HG03469 (cell line): ENCODE data around the gene OR3A1.
"Not testable (repeated sequence)": the region's sequence is repeated elsewhere in the genome, so short reads cannot be mapped to it uniquely, and the experiment has no call there.

Experiments
- ATAC-seq: cut with Tn5 transposase; IDR thresholded peaks from one replicate; pipeline ENCODE4 v1.9.1; 2021; ENCODE audit warnings: mild to moderate bottlenecking, moderate library complexity, moderate number of reproducible peaks; ENCODE audit not compliant: unreplicated experiment

Gene OR3A1

GRCh38 chr17:3298260-3298659 lies at the start of gene OR3A1:
Gene OR3A1 (minus strand): TSS chr17:3298360. CDS start chr17:3292582, 5,778 bp downstream.
- no peak for ATAC-seq

DNA sequence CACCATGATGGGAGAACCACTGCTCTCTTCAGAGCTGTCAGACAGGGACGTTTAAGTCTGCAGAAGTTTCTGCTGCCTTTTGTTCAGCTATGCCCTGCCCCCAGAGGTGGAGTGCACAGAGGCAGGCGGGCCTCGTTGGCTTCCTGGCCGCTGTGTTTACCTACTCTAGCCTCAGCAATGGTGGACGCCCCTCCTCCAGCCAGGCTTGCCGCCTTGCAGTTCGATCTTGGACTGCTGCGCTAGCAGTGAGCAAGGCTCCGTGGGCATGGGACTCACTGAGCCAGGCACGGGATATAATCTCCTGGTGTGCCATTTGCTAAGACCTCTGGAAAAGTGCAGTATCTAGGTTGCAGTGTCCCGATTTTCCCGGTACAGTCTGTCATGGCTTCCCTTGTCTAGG lies 44.6 kb upstream of the OR3A1 start:
- not testable (repeated sequence) for ATAC-seq

- no peak for ATAC-seq
Observed at GRCh38 chr17:3335876-3336275, 37.7 kb upstream of the OR3A1 start.

DNA sequence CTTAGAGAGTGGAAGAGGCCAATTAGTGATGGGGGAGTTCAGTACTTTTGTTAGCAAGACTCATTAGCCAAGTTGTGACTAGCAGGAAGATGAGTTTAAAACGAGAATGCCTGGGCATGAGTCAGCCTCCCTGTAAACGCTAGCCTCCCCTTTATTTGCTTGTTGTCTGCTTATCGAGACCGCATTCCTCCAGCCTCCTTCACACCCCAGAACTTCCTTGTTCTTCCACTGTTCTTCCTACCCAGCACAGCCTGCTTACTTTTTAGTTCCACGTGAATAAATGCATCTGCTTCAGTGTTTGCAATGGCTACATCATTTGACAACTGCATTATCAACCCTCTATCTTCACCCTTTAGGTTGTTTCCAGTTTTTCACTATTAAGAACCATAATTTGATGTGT lies 20.2 kb upstream of the OR3A1 start:
- no peak for ATAC-seq

- no peak for ATAC-seq
Observed at GRCh38 chr17:3316836-3317235, 18.7 kb upstream of the OR3A1 start.

DNA sequence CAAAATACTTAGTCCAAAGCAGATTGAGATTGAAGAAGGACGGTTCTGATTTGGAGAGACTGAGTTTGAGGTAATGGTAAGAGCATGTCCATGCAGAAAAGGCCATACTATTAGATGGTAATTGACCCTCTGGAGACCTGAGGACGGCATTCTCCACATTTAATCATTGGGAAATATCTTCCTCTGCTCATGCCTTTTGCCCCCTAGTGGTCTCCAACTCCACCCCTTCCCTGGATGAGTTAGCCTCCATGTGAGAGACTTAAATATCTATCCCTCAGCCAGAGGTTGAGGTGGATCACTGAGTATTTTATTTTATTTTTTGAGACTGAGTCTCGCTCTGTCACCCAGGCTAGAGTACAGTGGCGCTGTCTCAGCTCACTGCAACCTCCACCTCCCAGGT lies 10.4 kb upstream of the OR3A1 start:
- no peak for ATAC-seq

DNA sequence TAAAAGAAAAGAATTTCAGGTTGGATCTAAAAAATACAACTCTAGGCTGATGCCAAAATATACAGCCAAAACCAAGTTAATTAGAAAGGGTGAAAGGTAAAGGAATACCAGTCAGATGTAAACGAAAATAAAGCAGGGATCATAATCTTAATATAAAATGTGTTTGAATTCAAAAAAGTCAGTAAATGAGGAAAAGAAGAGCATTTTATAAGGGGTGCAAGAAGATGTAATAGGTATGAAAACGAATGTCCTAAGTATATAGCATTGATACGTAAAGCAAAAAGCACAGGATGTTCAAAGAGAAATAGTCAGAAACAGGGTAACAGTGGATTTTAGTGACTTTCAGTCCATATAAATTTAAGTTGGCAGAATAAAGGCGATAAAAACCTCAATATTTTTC lies 2.5 kb downstream of the OR3A1 start:
- ATAC-seq = no peak

DNA sequence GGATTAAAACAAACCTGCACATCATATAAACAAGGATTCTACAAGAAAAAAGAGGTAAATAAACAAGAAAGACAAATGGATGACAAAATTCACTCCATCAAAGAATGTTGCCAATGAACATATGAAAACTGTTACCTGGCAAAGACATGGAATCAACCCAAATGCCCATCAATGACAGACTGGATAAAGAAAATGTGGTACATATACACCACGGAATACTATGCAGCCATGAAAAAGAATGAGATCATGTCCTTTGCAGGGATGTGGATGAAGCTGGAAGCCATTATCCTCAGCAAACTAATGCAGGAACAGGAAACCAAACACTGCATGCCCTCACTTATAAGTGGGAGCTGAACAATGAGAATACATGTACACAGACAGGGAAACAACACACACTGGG lies 4.6 kb downstream of the OR3A1 start:
- not testable (repeated sequence) for ATAC-seq

- ATAC-seq = no peak
Observed at GRCh38 chr17:3282901-3283300, 15.3 kb downstream of the OR3A1 start.

GRCh38 chr17:3276126-3276525 lies 22.0 kb downstream of the OR3A1 start:
- ATAC-seq = no peak

GRCh38 chr17:3271072-3271848 lies 26.9 kb downstream of the OR3A1 start:
- ATAC-seq = no peak

- no peak for ATAC-seq
Observed at GRCh38 chr17:3260600-3260999, 37.6 kb downstream of the OR3A1 start.

GRCh38 chr17:3260163-3260562 lies 38.0 kb downstream of the OR3A1 start:
- ATAC-seq = no peak

- no peak for ATAC-seq
Observed at GRCh38 chr17:3256575-3256974, 41.6 kb downstream of the OR3A1 start.

DNA sequence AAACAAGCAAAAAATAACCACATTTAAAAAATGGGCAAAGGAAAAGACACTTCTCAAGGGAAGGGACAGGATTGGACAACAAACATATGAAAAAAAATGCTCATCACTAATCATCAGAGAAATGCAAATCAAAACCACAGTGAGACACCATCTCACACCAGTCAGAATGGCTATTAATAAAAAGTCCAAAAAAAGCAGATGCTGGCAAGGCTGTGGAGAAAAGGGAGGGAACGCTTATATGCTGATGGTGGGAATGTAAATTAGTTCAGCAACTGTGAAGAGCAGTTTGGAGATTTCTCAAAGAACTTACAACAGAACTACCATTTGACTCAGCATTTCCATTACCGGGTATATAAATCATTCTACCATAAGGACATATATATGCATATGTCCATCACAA lies 49.1 kb downstream of the OR3A1 start:
- ATAC-seq = not testable (repeated sequence)

DNA sequence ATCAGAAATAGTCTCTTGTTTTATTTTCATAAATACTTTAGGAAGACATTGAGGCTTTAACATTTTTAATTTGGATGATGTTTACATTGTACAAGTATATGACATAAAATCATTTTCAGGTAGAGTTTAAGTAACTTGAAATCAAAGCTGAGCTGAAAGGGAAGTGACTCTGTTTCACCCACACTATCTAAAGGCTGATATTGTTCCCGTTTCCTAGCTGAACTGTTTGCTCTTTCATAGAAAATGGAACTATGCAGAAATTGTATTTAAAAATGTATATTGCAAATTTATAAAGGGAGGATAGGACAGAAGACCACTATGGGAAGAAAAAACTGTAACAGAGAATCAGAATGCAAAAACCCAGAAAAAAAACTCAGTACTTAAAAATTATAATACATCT lies 53.3 kb downstream of the OR3A1 start:
- not testable (repeated sequence) for ATAC-seq

DNA sequence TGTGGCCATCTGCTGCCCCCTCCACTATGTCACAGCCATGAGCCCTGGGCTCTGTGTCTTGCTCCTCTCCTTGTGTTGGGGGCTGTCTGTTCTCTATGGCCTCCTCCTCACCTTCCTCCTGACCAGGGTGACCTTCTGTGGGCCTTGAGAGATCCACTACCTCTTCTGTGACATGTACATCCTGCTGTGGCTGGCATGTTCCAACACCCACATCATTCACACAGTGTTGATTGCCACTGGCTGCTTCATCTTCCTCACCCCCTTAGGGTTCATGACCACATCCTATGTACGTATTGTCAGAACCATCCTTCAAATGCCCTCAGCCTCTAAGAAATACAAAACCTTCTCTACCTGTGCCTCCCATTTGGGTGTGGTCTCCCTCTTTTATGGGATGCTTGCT lies 57.1 kb downstream of the OR3A1 start:
- not testable (repeated sequence) for ATAC-seq
